A673 (cell line): ENCODE data around the gene TPPP. TPM values are rescaled to one million over a fixed set of nuclear protein-coding genes. Genes with fewer than 3 reads are reported as not detected.
A peak's percentile ranks its signal among the peaks of the same experiment; 100 is the strongest.

Experiments used
- BruUV-seq: library from RNA; stranded (reverse); fragments of 400-500 nt; replicated peaks from 2 replicates; lab custom pipeline; 2021; lab: Mats Ljungman, UMichigan
- CTCF ChIA-PET: fragments of 300-600 bp; sonication (Branson Sonifier 250); formaldehyde crosslinking; loops from one replicate; lab custom pipeline; 2022; ENCODE audit warnings: antibody characterized with exemption; lab: Charles Lee
- POLR2A ChIA-PET: fragments of 300-600 bp; sonication (Branson Sonifier 250); formaldehyde crosslinking; loops from one replicate; lab custom pipeline; 2022; ENCODE audit warnings: antibody characterized with exemption; ENCODE audit not compliant: low non-redundant PET; lab: Charles Lee
- DNase-seq: peaks from one replicate; pipeline ENCODE4 v3.0.0-alpha.2; 2015; ENCODE audit warnings: low spot score
- H3K27ac ChIP-seq: fragments of 200-600 bp; sonication (generic); 2 replicates; pipeline ENCODE4 v1.5.1; 2016; ENCODE audit warnings: mixed run types, low read depth, mild to moderate bottlenecking, mixed read lengths, antibody characterized with exemption, low read length; ENCODE audit not compliant: poor library complexity, severe bottlenecking
- H3K27me3 ChIP-seq: fragments of 200-600 bp; sonication (generic); replicated peaks from 2 replicates; pipeline ENCODE4 v1.6.1; 2017; ENCODE audit warnings: mixed run types, low read depth, mild to moderate bottlenecking, mixed read lengths, antibody characterized with exemption, low read length; ENCODE audit not compliant: insufficient read depth, poor library complexity
- H3K36me3 ChIP-seq: fragments of 200-600 bp; sonication (generic); 2 replicates; pipeline ENCODE4 v1.6.1; 2016; ENCODE audit warnings: mixed run types, mild to moderate bottlenecking, mixed read lengths, antibody characterized with exemption, low read length; ENCODE audit not compliant: insufficient read depth, poor library complexity, severe bottlenecking
- H3K4me1 ChIP-seq: fragments of 200-600 bp; sonication (generic); 2 replicates; pipeline ENCODE4 v1.6.1; 2017; ENCODE audit warnings: mixed run types, mild to moderate bottlenecking, mixed read lengths, antibody characterized with exemption, low read length; ENCODE audit not compliant: insufficient read depth, poor library complexity, severe bottlenecking
- H3K4me3 ChIP-seq: fragments of 200-600 bp; sonication (generic); 2 replicates; pipeline ENCODE4 v1.5.1; 2016; ENCODE audit warnings: low read depth, mixed run types, mild to moderate bottlenecking, mixed read lengths, low read length; ENCODE audit not compliant: poor library complexity, severe bottlenecking
- H3K9me3 ChIP-seq: fragments of 200-600 bp; sonication (generic); 2 replicates; pipeline ENCODE4 v1.6.1; 2016; ENCODE audit warnings: mixed run types, low read depth, mild to moderate bottlenecking, mixed read lengths, antibody characterized with exemption, low read length; ENCODE audit not compliant: poor library complexity, severe bottlenecking
- EZH2 ChIP-seq: fragments of 200-600 bp; sonication (generic); IDR thresholded peaks from 2 replicates; pipeline ENCODE4 v1.6.1; 2017; ENCODE audit warnings: borderline replicate concordance, low read depth, mild to moderate bottlenecking, mixed read lengths, antibody characterized with exemption, low read length; ENCODE audit not compliant: poor library complexity, severe bottlenecking
- intact Hi-C: fragments of 100-400 bp; cut with micrococcal nuclease; formaldehyde crosslinking; loops from one replicate; pipeline ENCODE4 v1.10.0; 2022; ENCODE audit not compliant: unreplicated experiment
- total RNA-seq: library from RNA; stranded (reverse); gene quantifications from 2 replicates; pipeline ENCODE4 v1.2.3, GENCODE V29; 2021
- TF ChIP-seq, protein P1 (sequence below): fragments of 300-800, 200-600 bp; sonication (generic); conservative IDR thresholded peaks from 2 replicates; pipeline ENCODE4 v1.5.1; 2017; ENCODE audit warnings: low read depth, mild to moderate bottlenecking, antibody characterized with exemption, low read length, moderate library complexity, mixed read lengths

The TPPP gene
- total RNA-seq, 1 experiment from 2014 or later = 0.19 TPM

DNA sequence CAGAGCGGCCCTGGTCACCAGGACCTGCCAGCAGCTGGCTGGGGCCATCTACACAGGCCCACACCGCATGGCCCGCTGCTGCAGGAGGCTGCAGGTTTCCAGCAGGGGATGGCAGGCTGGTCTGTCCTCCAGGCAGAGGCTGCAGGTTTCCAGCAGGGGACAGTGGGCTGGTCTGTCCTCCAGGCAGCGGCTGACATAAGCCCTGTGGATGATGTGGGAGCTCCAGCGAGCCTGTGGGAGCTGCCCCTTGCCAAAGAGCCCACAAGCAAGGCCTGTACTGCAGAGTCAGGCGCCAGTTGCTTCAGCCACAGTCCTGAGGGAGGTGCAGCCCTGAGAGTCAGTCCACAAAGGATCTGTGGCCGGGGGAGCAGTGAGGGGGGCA, 18.5 kb downstream of the TPPP start:
- no peaks in the 10 kb centered on the region for H3K36me3 ChIP-seq
- peaks cover 19% of the 10 kb centered on the region for H3K4me1 ChIP-seq
- H3K27me3 ChIP-seq = peaks cover 6% of the 10 kb centered on the region
- no peak overlapping the region for H3K27ac ChIP-seq
- DNase-seq = no peak
- POLR2A ChIA-PET = no interaction called here
- no peak for TF ChIP-seq EZH2
- TF ChIP-seq, protein P1, sequence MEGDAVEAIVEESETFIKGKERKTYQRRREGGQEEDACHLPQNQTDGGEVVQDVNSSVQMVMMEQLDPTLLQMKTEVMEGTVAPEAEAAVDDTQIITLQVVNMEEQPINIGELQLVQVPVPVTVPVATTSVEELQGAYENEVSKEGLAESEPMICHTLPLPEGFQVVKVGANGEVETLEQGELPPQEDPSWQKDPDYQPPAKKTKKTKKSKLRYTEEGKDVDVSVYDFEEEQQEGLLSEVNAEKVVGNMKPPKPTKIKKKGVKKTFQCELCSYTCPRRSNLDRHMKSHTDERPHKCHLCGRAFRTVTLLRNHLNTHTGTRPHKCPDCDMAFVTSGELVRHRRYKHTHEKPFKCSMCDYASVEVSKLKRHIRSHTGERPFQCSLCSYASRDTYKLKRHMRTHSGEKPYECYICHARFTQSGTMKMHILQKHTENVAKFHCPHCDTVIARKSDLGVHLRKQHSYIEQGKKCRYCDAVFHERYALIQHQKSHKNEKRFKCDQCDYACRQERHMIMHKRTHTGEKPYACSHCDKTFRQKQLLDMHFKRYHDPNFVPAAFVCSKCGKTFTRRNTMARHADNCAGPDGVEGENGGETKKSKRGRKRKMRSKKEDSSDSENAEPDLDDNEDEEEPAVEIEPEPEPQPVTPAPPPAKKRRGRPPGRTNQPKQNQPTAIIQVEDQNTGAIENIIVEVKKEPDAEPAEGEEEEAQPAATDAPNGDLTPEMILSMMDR = no peak
- no peaks in the 10 kb centered on the region for H3K9me3 ChIP-seq
- CTCF ChIA-PET = no interaction called here
- no peak overlapping the region for H3K4me3 ChIP-seq
- no TSS peak for BruUV-seq
- intact Hi-C loops = no loop called here

- POLR2A ChIA-PET = no interaction called here
- Histone ChIP-seq H3K9me3 (no peaks in the 10 kb centered on the region), H3K27me3 (peaks cover 6% of the 10 kb centered on the region), H3K4me3 (no peak overlapping the region), H3K4me1 (peaks cover 19% of the 10 kb centered on the region), H3K36me3 (no peaks in the 10 kb centered on the region), H3K27ac (no peak overlapping the region)
- TF ChIP-seq EZH2 = no peak
- TF ChIP-seq, protein P1 = no peak
- CTCF ChIA-PET = no interaction called here
- intact Hi-C loops = no loop called here
- DNase-seq = no peak
- no TSS peak for BruUV-seq
Measured at GRCh38 chr5:673831-674629, 19.1 kb downstream of the TPPP start.

DNA sequence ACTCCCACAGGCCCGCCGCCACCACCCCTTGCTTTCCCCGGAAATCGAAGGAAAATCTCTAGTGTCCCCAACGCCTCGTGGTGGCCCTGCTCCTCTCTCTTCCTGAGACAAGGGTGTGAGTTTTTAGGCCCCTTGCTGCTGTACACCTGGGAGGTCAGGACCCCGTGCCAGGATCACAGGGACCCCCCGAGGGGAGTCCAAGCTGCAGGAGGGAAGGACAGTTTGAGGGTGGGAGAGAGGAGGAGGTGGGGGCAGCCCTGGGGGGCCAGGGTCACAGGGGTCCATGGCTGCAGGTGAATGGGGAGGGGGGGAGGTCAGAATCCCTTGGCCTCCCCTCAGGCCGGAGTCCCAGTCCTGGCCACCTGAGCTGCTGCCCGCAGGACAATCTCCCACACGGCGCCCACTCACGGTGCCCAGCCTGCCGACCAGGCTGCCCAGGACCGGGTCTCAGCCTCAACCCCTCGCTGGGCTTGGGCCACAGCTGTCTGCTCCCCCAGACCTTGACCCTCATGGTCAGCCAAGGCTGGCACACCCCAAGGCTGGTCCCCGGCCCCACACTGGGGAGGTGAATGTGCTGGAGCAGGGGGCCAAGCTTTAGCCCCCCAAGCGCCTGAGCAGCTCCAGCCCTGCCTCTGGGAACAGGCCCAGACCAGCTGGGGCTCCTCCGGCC, 19.9 kb downstream of the TPPP start:
- Histone ChIP-seq H3K4me3 (peak overlapping the region; percentile 5), H3K4me1 (peaks cover 19% of the 10 kb centered on the region)

More for the DNA sequence above, 19.9 kb downstream of the TPPP start:
- no TSS peak for BruUV-seq
- no peaks in the 10 kb centered on the region for H3K9me3 ChIP-seq
- no peaks in the 10 kb centered on the region for H3K36me3 ChIP-seq
- no peak for TF ChIP-seq EZH2
- TF ChIP-seq, protein P1 = no peak
- DNase-seq = no peak
- H3K27ac ChIP-seq = no peak overlapping the region
- ChIA-PET CTCF (interaction anchor here (0.7 kb wide), 2 partner anchors 20 to 492 kb away, joined by 3 read pairs; no protein-coding TSS in a partner anchor), POLR2A (no interaction called here)
- intact Hi-C loops = no loop called here
- H3K27me3 ChIP-seq = peaks cover 6% of the 10 kb centered on the region
